GM12878 (cell line): Measurements from ENCODE around the gene SHLD1.

Experiments used
- CBFB ChIP-seq: IDR thresholded peaks from 2 replicates; pipeline ENCODE4 v1.6.1; 2016; ENCODE audit warnings: antibody characterized with exemption, low read depth
- CEBPB ChIP-seq, 2 experiments: fragments of 150-350 bp in 1 of 2; IDR thresholded peaks; 2 replicates each; pipeline ENCODE4 v1.6.1; 2012 to 2014; ENCODE audit warnings: low read depth in 2 of 2, low read length in 2 of 2, borderline replicate concordance in 1 of 2, inconsistent platforms in 1 of 2
- EP300 ChIP-seq, 2 experiments: fragments of 150-350 bp in 1 of 2; IDR thresholded peaks; 2 replicates each; pipeline ENCODE4 v1.6.1; 2011 to 2012; ENCODE audit warnings: low read depth in 2 of 2, low read length in 2 of 2, borderline replicate concordance in 1 of 2, improper control_type of control experiment in 1 of 2, inconsistent platforms in 1 of 2; ENCODE audit not compliant: control insufficient read depth in 1 of 2
- EZH2 ChIP-seq: IDR thresholded peaks from 2 replicates; pipeline ENCODE4 v1.6.1; 2012; ENCODE audit warnings: low read depth, mild to moderate bottlenecking, control low read depth, inconsistent platforms, low read length, borderline replicate concordance; ENCODE audit not compliant: control insufficient read depth
- MLLT1 ChIP-seq: fragments of 450-650 bp; IDR thresholded peaks from 2 replicates; pipeline ENCODE4 v1.6.1; 2016; ENCODE audit warnings: mild to moderate bottlenecking
- MYC ChIP-seq: IDR thresholded peaks from 2 replicates; pipeline ENCODE4 v1.6.1; 2011; ENCODE audit warnings: mild to moderate bottlenecking, low read length, moderate library complexity, inconsistent platforms; ENCODE audit not compliant: insufficient read depth, insufficient replicate concordance, insufficient read length, severe bottlenecking
- POLR2A ChIP-seq: IDR thresholded peaks from 2 replicates; pipeline ENCODE4 v1.6.1; 2011; ENCODE audit warnings: low read depth, mild to moderate bottlenecking, low read length
- POLR2AphosphoS5 ChIP-seq: IDR thresholded peaks from 2 replicates; pipeline ENCODE4 v1.6.1; 2011; ENCODE audit warnings: mild to moderate bottlenecking, low read length, inconsistent platforms
- SMC3 ChIP-seq: IDR thresholded peaks from 2 replicates; pipeline ENCODE4 v1.6.1; 2011; ENCODE audit warnings: low read length, improper control_type of control experiment, borderline replicate concordance
- TAF1 ChIP-seq: IDR thresholded peaks from 2 replicates; pipeline ENCODE4 v1.6.1; 2011; ENCODE audit warnings: mild to moderate bottlenecking, low read depth, low read length, borderline replicate concordance
- ZBED1 ChIP-seq: IDR thresholded peaks from 2 replicates; pipeline ENCODE4 v1.6.1; 2016; ENCODE audit warnings: borderline replicate concordance
- TF ChIP-seq, protein P1 (sequence below), 3 experiments: IDR thresholded peaks in 2 of 3; conservative IDR thresholded peaks in 1 of 3; 2 replicates each; pipeline ENCODE4 v1.5.1; 2011; ENCODE audit warnings: low read depth in 3 of 3, low read length in 3 of 3, mild to moderate bottlenecking in 3 of 3, control low read depth in 2 of 3, moderate library complexity in 2 of 3, inconsistent platforms in 1 of 3, mixed read lengths in 1 of 3; ENCODE audit not compliant: control insufficient read depth in 2 of 3, insufficient read depth in 1 of 3; ENCODE audit errors: extremely low read depth in 1 of 3

GRCh38 chr20:5703681-5704101 is 46.5 kb upstream of the SHLD1 start:
- no peak for TF ChIP-seq MLLT1
- no peak for TF ChIP-seq SMC3
- no peak for TF ChIP-seq EZH2
- TF ChIP-seq, protein P1, sequence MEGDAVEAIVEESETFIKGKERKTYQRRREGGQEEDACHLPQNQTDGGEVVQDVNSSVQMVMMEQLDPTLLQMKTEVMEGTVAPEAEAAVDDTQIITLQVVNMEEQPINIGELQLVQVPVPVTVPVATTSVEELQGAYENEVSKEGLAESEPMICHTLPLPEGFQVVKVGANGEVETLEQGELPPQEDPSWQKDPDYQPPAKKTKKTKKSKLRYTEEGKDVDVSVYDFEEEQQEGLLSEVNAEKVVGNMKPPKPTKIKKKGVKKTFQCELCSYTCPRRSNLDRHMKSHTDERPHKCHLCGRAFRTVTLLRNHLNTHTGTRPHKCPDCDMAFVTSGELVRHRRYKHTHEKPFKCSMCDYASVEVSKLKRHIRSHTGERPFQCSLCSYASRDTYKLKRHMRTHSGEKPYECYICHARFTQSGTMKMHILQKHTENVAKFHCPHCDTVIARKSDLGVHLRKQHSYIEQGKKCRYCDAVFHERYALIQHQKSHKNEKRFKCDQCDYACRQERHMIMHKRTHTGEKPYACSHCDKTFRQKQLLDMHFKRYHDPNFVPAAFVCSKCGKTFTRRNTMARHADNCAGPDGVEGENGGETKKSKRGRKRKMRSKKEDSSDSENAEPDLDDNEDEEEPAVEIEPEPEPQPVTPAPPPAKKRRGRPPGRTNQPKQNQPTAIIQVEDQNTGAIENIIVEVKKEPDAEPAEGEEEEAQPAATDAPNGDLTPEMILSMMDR (IDR thresholded peaks at IDR 0.05 in 2 of 3, conservative IDR thresholded peaks at IDR 0.05 in 1 of 3; ENCODE audit: control insufficient read depth in 2 of 3, extremely low read depth in 1 of 3, insufficient read depth in 1 of 3, low read depth in 3 of 3, low read length in 3 of 3), result no peak
- TF ChIP-seq MYC, result no peak
- TF ChIP-seq EP300 (IDR thresholded peaks at IDR 0.05; ENCODE audit: borderline replicate concordance in 1 of 2, control insufficient read depth in 1 of 2, low read depth in 2 of 2, low read length in 2 of 2), result no peak
- no peak for TF ChIP-seq CEBPB (IDR thresholded peaks at IDR 0.05; ENCODE audit: borderline replicate concordance in 1 of 2, low read depth in 2 of 2, low read length in 2 of 2)
- no peak for TF ChIP-seq ZBED1
- no peak for TF ChIP-seq TAF1
- no peak for TF ChIP-seq POLR2A
- no peak for TF ChIP-seq CBFB
- TF ChIP-seq POLR2AphosphoS5, result no peak
